OCI-LY1 (cell line): ENCODE results near the gene MAB21L4.

Experiments used
- H2AFZ ChIP-seq: fragments of 200-600 bp; sonication (generic), shearing (Covaris generic); 2 replicates; pipeline ENCODE4 v1.6.0; 2014; ENCODE audit warnings: antibody characterized with exemption, mild to moderate bottlenecking, low read length
- H3F3A ChIP-seq: fragments of 200-600 bp; sonication (generic), shearing (Covaris generic); 2 replicates; pipeline ENCODE4 v1.6.0; 2014; ENCODE audit warnings: mild to moderate bottlenecking, antibody characterized with exemption, low read length, moderate library complexity; ENCODE audit not compliant: insufficient read depth
- H3K27ac ChIP-seq: fragments of 200-600 bp; sonication (generic); 2 replicates; pipeline ENCODE4 v1.5.1; 2014; ENCODE audit warnings: low read length, mixed run types, mild to moderate bottlenecking, low read depth; ENCODE audit not compliant: poor library complexity, severe bottlenecking
- H3K27me3 ChIP-seq: fragments of 200-600 bp; sonication (generic); 2 replicates; pipeline ENCODE4 v1.6.0; 2014; ENCODE audit warnings: antibody characterized with exemption, mild to moderate bottlenecking, low read length, moderate library complexity; ENCODE audit not compliant: insufficient read depth
- H3K36me3 ChIP-seq: fragments of 200-600 bp; sonication (generic); 2 replicates; pipeline ENCODE4 v1.6.1; 2014; ENCODE audit warnings: mild to moderate bottlenecking, antibody characterized with exemption, low read length, moderate library complexity, mixed read lengths; ENCODE audit not compliant: insufficient read depth
- H3K4me1 ChIP-seq: fragments of 200-600 bp; sonication (generic); 2 replicates; pipeline ENCODE4 v1.5.1; 2014; ENCODE audit warnings: mild to moderate bottlenecking, low read length, moderate library complexity; ENCODE audit not compliant: insufficient read depth, severe bottlenecking
- H3K4me2 ChIP-seq: fragments of 200-600 bp; sonication (generic), shearing (Covaris generic); 2 replicates; pipeline ENCODE4 v1.6.1; 2014; ENCODE audit warnings: low read length
- H3K4me3 ChIP-seq: fragments of 200-600 bp; sonication (generic); 2 replicates; pipeline ENCODE4 v1.5.1; 2014; ENCODE audit warnings: low read length, low read depth, mild to moderate bottlenecking, mixed read lengths; ENCODE audit not compliant: poor library complexity, severe bottlenecking
- H3K79me2 ChIP-seq: fragments of 200-600 bp; shearing (Covaris generic); 2 replicates; pipeline ENCODE4 v1.6.1; 2016; ENCODE audit warnings: mixed run types, low read length, mixed read lengths; ENCODE audit not compliant: insufficient read depth
- H3K9ac ChIP-seq: fragments of 200-600 bp; sonication (generic), shearing (Covaris generic); 2 replicates; pipeline ENCODE4 v1.6.1; 2014; ENCODE audit warnings: mild to moderate bottlenecking, low read length, mixed read lengths
- H3K9me2 ChIP-seq: fragments of 200-600 bp; sonication (generic), shearing (Covaris generic); 2 replicates; pipeline ENCODE4 v1.6.1; 2014; ENCODE audit warnings: low read depth, mild to moderate bottlenecking, low read length, mixed read lengths
- H3K9me3 ChIP-seq: fragments of 200-600 bp; shearing (Covaris generic); 2 replicates; pipeline ENCODE4 v1.6.1; 2014; ENCODE audit warnings: low read length, mixed read lengths
- H4K20me1 ChIP-seq: fragments of 200-600 bp; sonication (generic), shearing (Covaris generic); 2 replicates; pipeline ENCODE4 v1.6.0; 2016; ENCODE audit warnings: mild to moderate bottlenecking, low read length; ENCODE audit not compliant: insufficient read depth
- CTCF ChIP-seq: fragments of 200-600 bp; sonication (generic), shearing (Covaris generic); IDR thresholded peaks from 2 replicates; pipeline ENCODE4 v1.5.1; 2017; ENCODE audit warnings: mild to moderate bottlenecking, antibody characterized with exemption, low read length, moderate library complexity, mixed read lengths
- EZH2 ChIP-seq: fragments of 200-600 bp; sonication (generic), shearing (Covaris generic); IDR thresholded peaks from 2 replicates; pipeline ENCODE4 v1.8.0; 2017; ENCODE audit warnings: borderline replicate concordance, mixed run types, mild to moderate bottlenecking, antibody characterized with exemption, low read length, moderate library complexity, mixed read lengths

MAB21L4 gene

GRCh38 chr2:240850756-240851077 lies 45.2 kb downstream of the MAB21L4 start:
- no peak for TF ChIP-seq EZH2
- no peak for TF ChIP-seq CTCF
- H3K36me3 ChIP-seq, result no peaks in the 10 kb centered on the region
- H3K9me2 ChIP-seq, result no peaks in the 10 kb centered on the region
- H2AFZ ChIP-seq, result no peak overlapping the region
- no peaks in the 10 kb centered on the region for H3F3A ChIP-seq
- H4K20me1 ChIP-seq, result no peaks in the 10 kb centered on the region
- no peak overlapping the region for H3K4me2 ChIP-seq
- H3K27me3 ChIP-seq, result peaks cover 8% of the 10 kb centered on the region; the same call in 1 of the 2 replicates
- H3K27ac ChIP-seq, result no peak overlapping the region
- peaks cover 6% of the 10 kb centered on the region; the same call in 1 of the 2 replicates for H3K9me3 ChIP-seq
- H3K4me1 ChIP-seq, result no peaks in the 10 kb centered on the region
- H3K9ac ChIP-seq, result no peak overlapping the region
- H3K4me3 ChIP-seq, result no peak overlapping the region
- no peaks in the 10 kb centered on the region for H3K79me2 ChIP-seq

DNA sequence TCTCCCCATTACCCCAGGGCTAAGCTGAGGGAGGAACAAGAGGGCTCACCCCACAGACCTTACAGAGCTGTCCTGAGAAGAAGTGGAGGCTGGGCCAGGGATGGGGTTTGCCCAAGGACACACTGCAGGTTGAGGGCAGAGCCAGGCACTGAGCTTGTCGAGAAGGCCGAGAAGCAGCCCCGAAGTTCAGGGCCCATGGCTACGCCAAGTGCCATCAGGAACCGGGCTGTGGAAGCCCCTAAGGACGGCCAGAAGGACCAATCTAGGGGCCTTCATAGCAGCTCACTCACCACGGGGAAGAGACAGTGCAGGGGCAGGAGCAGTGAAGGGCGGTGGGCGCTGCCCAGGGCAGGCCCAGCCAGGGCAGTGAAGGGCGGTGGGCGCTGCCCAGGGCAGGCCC lies 45.9 kb downstream of the MAB21L4 start:
- peaks cover 6% of the 10 kb centered on the region; the same call in 1 of the 2 replicates for H3K9me3 ChIP-seq
- H4K20me1 ChIP-seq, result no peaks in the 10 kb centered on the region
- H3K9ac ChIP-seq, result no peak overlapping the region
- no peaks in the 10 kb centered on the region for H3K36me3 ChIP-seq
- no peak overlapping the region for H2AFZ ChIP-seq
- no peaks in the 10 kb centered on the region for H3K4me1 ChIP-seq
- TF ChIP-seq CTCF (no peak), EZH2 (no peak)
- no peaks in the 10 kb centered on the region for H3K79me2 ChIP-seq
- H3K27ac ChIP-seq, result no peak overlapping the region
- H3K27me3 ChIP-seq, result peaks cover 8% of the 10 kb centered on the region; the same call in 1 of the 2 replicates
- no peak overlapping the region for H3K4me2 ChIP-seq
- no peak overlapping the region for H3K4me3 ChIP-seq
- no peaks in the 10 kb centered on the region for H3K9me2 ChIP-seq
- no peaks in the 10 kb centered on the region for H3F3A ChIP-seq

DNA sequence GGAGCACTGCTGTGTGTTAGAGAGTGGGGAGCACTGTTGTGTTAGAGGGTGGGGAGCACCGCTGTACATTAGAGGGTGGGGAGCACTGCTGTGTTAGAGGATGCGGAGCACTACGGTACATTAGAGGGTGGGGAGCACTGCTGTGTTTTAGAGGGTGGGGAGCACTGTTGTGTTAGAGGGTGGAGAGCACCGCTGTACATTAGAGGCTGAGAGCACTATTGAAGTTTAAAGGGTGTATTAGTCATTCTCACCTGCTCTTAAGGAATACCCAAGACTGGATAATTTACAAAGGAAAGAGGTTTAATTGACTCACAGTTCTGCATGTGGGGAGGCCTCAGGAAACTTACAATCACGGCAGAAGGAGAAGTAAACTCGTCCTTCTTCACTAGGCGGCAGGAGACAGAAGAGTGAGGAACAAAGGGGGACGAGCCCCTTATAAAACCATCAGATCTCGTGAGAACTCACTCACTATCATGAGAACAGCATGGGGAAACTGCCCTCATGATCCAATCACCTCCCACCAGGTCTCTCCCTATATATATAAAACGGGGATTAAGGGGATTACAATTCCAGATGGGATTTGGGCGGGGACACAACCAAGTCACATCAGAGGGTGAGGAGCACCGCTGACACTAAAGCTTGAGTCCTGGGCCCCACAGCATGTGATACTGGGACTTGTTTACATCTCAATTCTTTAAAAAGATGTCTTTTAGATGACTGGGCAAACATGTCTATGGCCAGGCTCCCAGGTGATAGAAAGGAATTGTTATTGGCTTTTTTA lies 46.9 kb downstream of the MAB21L4 start:
- no peak overlapping the region for H3K9ac ChIP-seq
- peaks cover 2% of the 10 kb centered on the region; the same call in 1 of the 2 replicates for H3K27me3 ChIP-seq
- H2AFZ ChIP-seq, result no peak overlapping the region
- H3K9me3 ChIP-seq, result peaks cover under 1% of the 10 kb centered on the region; the same call in 1 of the 2 replicates
- H3K4me3 ChIP-seq, result no peak overlapping the region
- no peaks in the 10 kb centered on the region for H3K9me2 ChIP-seq
- no peaks in the 10 kb centered on the region for H3F3A ChIP-seq
- H3K4me1 ChIP-seq, result no peaks in the 10 kb centered on the region
- no peaks in the 10 kb centered on the region for H3K79me2 ChIP-seq
- no peak overlapping the region for H3K27ac ChIP-seq
- no peaks in the 10 kb centered on the region for H4K20me1 ChIP-seq
- TF ChIP-seq CTCF (no peak), EZH2 (no peak)
- H3K4me2 ChIP-seq, result no peak overlapping the region
- H3K36me3 ChIP-seq, result no peaks in the 10 kb centered on the region
